ENCODE measurements around the gene PSPN.
A peak's percentile ranks its signal among the peaks of the same experiment; 100 is the strongest.

Gene PSPN, protein sequence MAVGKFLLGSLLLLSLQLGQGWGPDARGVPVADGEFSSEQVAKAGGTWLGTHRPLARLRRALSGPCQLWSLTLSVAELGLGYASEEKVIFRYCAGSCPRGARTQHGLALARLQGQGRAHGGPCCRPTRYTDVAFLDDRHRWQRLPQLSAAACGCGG

DNA sequence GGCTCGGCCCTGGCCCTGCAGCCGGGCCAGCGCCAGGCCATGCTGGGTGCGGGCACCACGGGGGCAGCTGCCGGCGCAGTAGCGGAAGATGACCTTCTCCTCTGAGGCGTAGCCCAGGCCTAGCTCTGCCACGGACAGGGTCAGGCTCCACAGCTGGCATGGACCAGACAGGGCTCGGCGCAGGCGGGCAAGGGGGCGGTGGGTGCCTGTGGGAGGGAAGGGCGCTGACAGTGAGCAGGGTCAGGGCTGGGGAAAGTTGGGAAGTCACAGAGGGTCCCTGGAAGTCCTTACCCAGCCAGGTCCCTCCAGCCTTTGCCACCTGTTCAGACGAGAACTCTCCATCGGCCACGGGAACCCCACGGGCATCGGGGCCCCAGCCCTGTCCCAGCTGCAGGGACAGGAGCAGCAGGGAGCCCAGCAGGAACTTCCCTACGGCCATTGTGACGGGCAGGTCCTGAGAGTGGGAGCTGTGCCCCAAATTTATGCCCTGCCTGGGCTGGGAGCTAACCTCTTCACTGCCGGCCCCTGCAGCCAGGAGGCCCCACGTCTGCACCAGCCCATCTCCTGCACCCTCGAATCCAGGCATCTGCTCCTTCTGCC is at the start of gene PSPN:
PSPN (minus strand) TSS at position 523 of the 600 bp plus-strand sequence; CDS start at position 439, 84 bp downstream.
- no peak for DNase-seq (ENCODE audit: low read depth in 1 of 2, low spot score in 1 of 2)

DNA sequence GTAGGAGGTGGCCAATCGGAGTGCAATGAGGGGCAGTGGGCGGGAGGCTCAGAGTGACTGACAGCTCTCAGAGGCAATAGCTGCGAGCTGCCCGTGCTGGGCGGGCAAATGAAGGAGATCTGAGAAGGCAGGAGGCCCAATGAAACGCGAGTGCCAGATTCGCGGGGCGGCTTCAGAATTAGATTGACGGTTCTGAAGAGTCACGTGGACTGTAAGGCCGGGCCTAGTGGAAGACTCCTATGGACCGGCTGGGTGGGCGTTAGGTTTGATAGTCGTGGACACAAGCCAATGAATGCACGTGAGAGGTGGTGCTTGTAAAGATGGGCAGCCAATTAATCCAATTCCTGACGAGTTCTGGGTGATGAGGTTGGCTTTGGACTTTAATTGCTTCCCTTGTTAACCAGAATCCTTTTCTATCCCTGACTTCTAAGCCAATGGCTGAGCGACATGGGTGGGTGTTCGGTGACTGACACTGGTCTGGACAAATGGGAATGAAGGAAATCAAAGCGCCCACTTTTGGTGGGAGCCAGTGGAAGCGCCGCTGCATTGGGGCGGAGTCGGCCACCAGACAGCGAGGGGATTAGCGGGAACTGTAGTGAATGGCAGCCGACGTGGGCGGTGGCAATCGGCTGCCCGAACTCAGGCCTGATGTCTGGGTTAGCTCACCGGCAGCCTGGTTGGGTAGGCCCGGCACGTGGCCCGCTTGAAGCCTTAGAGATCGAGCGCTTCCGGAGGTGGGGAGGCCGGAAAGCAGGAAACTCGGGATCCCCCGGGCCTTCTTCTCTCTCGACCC is 49.4 kb upstream of the PSPN start:
- peak; percentile 95 to 99 for DNase-seq (ENCODE audit: low read depth in 1 of 2, low spot score in 1 of 2)

DNA sequence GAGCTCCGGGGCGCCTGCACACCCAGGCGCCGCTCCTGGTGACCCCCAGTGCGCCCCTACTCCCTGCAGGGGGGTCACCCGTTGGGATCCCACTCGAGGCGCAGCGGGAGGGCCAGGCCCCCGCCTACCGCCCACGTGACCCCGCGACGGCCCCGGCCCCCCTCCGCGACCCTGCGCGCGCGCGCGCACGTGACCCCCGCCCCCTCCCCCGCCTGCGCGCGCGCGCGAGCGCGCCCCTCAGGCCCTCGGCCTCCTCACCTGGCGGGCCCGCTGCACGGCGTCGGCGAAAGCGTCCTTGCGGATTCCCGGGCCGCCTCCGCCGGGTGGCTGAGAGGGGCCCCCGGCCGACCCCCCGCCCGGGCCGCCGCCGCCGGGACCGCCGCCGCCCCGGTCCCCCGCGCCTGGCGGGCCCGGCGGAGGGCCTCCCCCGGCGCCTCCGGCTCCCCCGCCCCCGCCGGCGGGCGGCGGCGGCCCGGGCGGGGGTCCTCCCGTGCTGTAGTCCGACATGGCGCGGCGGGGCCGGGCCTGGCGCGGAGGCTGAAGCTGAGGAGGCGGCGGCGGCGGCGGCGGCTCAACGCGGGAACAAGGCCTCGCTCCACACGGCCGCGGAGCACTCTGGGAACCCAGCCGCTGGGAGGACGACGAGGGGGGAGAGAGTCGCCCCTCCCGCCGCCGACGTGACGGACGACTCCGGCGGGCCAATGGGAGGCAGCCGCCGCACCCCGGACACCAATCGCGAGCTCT is 48.6 kb upstream of the PSPN start, which contains the start of gene KHSRP:
KHSRP (minus strand) TSS at position 617 of the 744 bp plus-strand sequence; CDS start at position 507, 110 bp downstream.
- DNase-seq (ENCODE audit: low read depth in 1 of 2, low spot score in 1 of 2) = peak in 1 of 2 donors; percentile 34

DNA sequence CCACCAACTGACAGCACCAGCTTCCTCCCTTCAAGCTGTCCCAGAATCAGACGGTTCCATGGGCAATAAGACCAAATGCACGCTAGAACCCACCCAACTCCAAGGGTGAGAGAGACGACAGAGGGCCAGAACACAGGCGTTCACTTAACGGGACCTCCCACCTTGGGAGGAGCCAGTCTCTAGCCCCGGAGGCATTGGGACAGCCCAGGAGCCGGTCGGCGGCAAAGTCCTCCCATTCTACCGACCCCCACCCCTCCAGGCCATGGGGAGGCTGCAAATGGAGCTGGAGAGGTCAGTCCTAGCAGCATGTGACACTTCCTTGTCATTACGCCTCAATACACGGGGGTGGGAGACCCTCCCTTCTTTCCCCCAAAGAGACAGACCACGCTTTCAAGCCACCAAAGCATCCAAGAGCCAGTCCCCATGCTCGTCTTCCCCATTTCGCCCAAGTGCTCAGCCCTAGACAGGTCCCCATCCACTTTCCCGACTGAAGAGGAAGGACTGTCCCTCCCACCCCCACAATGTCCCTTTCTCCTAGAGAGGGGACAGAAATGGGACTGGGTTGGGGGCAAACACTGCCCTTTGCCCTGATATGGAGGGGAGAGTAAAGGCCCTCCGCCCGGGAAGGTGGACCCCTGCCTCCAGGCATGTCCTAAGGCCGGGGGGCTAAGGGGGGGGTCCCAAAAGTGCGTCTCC is 47.9 kb upstream of the PSPN start:
- DNase-seq (ENCODE audit: low read depth in 1 of 2, low spot score in 1 of 2) = no peak

DNA sequence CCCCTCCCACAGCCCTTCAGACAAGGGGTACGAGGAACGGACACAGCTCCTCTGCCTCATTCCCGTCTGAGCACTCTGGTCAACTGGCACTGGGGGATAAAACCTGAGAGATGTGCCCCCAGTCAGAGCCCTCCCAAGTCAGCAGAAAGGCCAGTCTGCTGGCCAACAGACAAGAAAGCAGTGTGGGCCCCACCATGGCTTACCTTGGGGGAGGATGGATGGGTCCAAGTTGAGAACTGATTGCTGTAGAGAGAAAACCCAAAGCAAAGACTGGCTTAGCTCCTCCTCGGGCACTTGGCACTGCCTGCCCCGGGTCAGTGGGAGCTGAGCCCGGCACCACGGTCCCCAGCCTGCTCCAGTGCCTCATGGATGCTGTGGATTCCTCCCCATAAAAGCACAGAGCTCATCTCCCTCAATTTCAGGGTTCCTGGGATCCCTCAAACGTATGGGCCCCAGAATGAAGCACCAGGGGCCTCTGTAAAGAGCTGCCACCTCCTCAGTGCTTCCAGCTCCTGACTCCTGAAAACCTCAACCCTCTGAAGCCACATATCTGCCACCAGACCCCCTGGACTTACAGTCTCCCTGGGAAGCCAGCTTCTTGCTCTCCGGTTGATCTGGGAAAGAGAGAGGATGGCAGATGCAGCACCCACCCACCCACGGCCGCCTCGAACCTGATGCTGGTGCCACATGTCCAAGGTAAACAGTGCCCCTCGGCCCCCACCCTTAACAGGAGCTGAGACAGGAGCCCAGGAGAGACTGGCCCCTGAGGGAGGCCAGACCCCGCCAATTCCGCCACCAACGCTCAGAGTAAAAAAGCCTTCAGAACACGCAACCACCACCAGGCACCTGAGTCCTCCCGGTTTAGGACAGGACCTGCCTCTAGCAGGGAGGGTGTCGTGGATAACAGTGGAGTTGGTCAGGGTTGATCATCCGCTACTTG is 45.6 kb upstream of the PSPN start:
- DNase-seq (ENCODE audit: low read depth in 1 of 2, low spot score in 1 of 2) = no peak

DNA sequence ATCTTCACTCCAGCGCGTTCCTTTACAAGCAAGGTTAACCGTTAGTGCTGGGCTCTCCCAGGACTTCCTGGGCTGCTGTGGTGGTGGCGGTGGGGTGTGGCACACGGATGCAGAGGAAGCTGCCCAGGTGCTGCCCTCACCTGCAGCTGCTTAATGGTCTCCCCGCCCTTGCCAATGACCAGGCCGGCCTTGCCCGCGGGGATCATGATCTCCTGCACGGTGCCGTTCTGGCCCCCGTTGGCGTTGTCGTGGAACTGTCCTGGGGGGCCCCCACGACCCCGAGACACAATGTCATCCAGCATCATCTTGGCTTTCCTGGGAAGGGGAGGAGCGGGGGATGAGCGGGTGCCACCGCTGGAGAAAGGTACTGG is 42.8 kb upstream of the PSPN start:
- DNase-seq (ENCODE audit: low read depth in 1 of 2, low spot score in 1 of 2) = no peak

DNA sequence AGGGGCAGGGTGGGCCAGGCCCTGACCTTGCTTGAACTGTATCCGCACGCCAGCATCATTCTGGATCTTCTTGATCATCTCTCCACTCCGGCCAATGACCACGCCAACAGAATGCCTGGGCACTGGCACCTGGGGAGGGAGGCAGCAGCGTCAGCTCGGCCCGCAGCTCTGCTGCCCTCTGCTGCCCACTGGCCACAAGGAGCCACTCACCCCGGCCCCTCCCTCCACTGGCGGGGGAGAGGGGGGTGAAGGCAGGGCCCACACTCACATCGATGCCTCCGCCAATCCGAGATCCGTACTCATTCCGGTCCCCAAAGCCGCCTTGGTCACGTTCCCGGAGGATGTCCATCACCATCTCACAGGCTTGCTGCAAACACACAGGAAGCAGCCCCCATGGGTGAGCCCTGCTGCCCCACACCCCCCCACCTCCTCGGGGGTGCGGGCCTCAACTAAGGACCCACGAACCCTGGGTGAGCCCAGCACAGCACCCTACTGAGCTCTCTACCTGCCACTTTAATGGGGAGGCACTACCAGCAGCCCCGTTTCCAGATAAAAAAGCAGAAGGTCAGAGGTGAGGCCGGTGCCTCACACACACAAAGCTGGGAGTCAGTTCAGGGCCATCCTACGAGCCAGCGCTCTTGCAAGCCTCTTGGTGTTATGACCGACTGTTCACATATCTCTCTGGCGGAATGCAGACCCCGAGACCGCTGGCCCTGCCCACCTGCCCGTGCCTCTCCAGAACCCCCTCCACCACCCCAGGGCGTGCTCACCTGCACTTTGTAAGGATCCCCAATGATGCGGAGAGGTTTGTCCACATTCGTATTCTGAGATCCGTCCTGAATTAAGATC is 42.2 kb upstream of the PSPN start:
- no peak for DNase-seq (ENCODE audit: low read depth in 1 of 2, low spot score in 1 of 2)

DNA sequence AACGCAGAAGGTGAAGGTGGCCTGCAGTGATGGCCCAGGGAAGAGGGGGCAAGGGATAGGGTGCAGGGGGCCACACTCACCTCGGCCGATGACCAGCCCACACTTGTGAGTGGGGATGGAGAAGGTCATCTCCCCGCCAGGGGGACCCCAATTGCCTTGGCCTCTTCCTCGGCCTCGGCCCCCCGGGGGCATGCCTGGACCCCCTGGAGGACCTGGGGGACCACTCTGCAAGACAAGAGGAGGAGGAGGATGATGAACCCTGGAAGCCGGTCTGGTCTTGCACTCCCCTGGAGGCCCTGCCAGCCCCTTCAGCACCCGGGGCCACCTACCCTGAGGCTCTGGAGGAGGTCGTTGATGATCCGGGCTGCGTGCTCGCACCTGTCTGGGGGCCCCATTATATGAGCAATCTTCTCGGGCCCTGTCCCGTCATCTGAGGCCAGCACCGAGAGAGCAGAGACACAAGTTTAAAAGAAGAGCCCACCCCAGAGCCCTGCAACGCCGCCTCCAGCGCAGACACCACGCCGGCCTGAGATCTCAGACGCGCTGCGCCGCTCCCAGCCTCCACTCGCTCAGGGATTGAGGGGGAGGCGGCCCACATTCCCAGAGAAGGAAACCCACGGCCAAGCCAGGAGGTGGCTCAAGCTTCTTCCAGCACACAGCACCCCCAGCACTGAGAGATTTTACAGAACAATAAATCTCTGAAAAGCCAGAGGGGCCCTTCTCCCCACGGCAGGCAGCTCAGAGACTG is 41.1 kb upstream of the PSPN start:
- no peak for DNase-seq (ENCODE audit: low read depth in 1 of 2, low spot score in 1 of 2)

DNA sequence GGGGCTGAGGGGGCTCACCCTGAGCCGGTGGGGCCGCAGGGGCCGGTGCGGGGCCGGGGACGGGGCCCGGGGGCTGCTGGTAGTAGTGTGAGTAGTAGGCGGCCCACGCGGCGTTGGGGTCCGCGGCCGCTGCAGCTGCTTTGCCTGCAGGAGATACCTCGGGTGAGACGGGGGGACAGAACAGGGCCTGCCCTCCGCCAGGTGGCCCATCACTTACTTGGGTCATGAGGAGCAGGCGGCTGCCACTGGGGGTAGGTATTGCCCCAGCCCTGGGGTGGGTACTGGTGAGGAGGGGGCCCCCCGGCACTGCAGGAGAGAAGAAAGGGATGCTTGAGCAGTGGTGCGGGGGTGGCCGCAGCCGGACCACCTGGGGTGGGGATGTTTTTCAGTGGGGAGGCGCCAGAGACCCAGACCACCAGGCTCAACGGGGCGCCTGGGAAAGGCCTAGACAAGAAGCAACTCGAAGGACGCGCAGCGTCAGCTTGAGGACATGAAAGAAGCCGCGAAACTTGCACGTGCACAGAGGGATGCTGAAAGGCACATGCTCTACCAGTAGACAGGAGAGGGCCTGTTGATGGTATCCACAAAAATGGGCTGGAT is 40.0 kb upstream of the PSPN start:
- no peak for DNase-seq (ENCODE audit: low read depth in 1 of 2, low spot score in 1 of 2)

DNA sequence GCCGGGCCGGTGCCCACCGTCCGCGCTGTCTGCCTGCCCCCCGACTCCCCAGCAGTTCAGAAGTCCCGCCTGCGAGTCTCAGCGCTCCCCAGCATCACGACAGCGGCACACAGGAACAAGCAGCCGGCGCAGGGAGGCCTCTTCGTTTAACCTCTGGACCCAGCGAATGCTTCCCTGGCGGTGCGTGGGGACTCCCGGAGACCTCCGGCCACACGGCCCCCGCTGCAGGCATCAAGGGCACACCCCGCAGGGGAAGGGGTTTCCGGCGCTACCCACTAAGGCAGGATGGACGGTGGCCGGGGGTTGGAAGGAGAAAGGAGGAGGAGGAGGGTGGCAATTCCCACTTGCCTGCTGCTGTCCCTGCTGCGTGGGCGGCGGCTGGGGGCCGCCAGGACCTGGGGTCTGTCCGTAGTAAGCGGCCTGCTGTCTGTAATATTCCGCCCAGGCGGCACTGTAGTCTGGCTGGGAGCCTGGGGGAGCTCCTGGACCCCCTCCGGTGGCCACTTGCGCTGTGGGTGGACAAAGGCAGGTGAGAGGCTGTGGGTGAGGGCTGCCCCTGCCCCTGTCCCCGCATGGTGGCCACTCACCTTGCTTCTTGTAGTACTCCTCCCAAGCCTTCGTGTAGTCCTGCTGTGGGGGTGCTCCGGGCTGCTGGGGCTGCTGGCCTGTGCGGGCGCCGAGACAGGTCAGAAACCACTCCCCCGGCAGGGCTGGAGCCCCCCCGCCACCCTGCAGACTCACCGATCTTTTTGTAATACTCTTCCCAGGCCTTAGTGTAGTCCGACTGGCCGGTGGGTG is 39.3 kb upstream of the PSPN start:
- DNase-seq (ENCODE audit: low read depth in 1 of 2, low spot score in 1 of 2) = no peak

DNA sequence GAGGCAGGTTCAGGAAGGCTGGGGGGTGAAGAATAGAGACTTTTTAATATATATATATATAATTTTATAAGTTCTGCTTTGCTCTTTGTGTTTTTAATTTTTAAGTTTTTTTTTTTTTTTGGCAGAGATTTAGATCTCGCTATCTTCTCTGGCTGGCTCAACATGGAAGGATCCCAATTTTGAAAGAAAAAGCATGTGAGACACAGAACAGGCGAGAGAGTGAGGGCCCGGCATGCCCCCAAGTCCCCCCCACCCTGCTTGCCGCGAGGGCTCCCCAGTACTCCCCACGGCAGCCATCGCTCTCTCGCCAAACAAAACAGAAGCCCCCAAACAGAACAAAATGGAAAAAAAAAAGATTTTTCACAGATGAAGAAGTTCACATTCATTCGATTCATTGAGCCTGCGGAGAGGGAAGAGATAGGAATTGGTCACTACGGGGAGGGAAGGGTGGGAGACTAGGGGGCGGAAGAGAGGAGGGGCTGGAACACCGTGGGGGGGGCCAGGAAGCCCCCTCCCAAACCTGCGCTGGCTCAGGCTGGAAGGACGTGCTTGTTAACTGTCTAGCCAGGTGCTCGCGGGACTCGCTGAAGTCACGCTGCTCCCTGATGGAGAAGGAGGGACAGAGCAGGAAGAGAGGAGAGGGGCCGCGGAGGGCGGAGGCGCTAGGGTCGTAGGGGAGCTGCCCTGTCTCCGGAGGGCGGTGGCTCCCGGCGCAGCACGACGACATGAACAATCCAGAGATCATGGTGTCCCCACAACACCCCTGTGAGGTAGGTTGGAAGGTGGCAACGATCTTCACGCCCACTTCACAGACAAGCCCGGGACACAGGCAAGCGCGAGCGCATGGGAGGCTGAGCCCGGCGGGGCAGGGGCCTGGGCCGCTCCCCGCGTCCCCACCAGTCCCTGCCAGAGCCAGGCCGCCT is 38.2 kb upstream of the PSPN start:
- DNase-seq (ENCODE audit: low read depth in 1 of 2, low spot score in 1 of 2) = no peak

DNA sequence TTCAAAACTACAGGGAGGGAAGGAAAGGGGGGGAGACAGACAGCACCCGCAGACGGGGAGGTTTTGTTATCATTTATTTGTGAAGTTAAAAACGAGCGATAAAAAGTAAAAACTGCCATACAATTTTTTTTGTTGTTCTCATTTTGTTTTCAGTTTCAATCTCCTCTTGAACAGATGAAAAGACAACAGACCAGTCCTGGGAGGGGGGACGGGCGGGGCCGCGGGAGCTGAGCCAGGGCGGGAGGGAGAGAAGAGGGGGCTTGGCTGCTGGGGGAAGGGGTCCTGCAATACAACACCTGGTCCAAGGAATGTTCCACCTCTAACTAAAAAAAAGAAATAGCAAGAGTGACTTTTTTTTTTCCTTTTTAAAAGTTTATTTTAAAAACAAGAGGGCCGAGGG is 37.6 kb upstream of the PSPN start:
- DNase-seq (ENCODE audit: low read depth in 1 of 2, low spot score in 1 of 2) = no peak

DNA sequence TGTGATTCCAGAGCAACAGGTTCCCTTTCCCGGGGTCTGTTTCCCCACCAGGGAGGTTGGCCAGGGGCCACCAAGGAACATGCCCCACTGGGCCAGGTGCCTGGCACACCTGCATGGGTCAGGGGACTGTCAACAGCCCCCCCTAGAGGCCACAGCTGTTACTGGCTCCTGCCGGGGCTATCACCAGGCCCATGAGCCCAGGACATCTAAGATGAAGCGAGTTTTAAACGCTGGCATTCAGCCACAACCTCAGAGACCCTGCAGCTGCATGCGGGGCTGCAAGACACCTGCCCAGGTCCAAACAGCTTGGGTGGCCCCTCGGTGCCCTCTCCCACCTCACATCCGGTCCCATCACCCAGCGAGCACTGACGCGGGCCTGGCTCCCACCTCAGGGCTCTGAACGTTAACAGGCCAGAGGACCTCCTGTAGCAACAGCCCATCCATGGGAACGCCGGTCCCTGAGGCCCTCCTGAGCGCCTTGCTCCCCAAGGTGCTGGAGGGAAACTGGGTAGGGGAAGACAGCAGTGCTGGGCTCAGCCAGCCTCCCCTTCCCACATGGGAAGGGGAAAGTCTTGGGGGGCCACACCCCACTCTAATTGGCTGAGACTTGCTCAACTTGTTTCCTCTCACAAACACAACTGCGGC is 36.8 kb upstream of the PSPN start:
- no peak for DNase-seq (ENCODE audit: low read depth in 1 of 2, low spot score in 1 of 2)

DNA sequence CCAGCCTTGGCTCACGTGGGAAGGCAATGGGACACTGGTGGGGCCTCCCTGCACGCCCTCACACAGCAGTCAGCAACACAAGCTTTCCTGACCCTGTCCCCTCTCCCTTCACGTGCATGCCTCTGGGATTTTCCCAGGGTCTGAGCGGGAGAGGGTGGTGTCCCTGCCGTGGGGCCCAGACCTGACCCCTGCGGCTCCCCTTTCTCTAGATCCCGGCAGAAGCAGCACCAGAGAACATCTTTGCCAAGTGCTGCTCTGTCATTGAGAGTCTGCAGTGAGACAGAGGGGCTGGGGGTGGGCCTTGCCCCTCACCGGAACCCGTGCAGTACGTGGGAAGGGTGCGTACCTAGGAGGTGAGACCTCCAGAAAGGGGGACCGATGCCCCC is 36.3 kb upstream of the PSPN start:
- DNase-seq (ENCODE audit: low read depth in 1 of 2, low spot score in 1 of 2) = no peak

DNA sequence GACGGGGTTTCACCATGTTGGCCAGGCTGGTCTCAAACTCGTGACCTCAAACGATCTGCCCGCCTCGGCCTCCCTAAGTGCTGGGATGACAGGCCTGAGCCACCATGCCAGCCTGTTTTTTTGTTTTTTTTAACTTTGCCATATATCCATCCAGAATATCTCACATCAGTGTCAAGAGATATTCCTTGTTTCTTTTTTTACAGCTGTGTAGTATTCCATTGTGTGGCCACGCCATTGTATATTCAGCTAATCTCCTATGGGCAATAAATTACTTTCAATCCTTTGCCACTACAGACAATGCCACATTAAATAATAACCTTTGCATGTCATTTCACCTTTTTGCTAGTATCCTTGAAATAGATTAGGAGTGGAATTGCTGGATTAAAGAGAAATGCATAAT is 33.6 kb upstream of the PSPN start:
- DNase-seq (ENCODE audit: low read depth in 1 of 2, low spot score in 1 of 2) = no peak

DNA sequence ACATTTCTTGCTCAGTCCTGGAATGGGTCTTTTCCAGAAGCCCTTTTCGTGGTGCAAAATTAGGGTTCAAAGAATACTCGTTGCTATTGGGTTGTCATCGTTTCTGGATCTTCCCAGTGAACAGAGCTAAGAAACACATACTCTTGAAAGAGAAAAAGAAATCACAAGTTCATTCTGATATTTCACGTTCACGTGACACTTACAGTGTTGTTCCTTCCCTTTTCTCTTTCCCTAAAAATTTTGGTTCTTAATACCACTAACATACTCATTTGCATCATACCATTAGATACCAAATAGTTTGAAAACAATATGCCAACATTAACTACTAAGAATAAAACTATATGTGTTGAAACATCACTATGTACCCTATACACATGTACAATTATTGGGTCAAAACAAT is 30.7 kb upstream of the PSPN start:
- no peak for DNase-seq (ENCODE audit: low read depth in 1 of 2, low spot score in 1 of 2)
